Occipital lobe (tissue), 2 donors: ENCODE data around the gene SSH2. TPM values are rescaled to one million over a fixed set of nuclear protein-coding genes. Genes with fewer than 3 reads are reported as not detected.
"Not testable (repeated sequence)": the region's sequence is repeated elsewhere in the genome, so short reads cannot be mapped to it uniquely, and the experiment has no call there.

Source experiments
- DNase-seq: peaks from one replicate; lab custom pipeline; 2025; lab: John Stamatoyannopoulos, UW
- total RNA-seq: library from RNA; depleted of rRNA; stranded (reverse); fragments of >200 nt; gene quantifications from one replicate; pipeline ENCODE4 v1.2.3, GENCODE V29; 2014

Gene SSH2
- total RNA-seq, 1 donor from 2014 or later = 19.8 TPM

DNA sequence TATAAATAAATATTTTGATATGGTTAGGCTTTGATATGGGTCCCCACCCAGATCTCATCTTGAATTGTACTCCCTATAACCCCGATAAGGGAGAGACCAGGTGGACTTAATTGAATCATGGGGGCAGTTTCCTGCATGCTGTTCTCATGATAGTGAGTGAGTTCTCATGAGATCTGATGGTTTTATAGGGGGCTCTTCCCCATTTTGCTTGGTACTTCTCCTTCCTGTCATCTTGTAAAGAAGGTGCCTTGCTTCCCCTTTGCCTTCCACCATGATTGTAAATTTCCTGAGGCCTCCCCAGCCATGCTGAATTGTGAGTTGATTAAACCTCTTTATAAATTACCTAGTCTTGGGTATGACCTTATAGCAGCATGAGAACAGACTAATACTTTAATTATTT, 55.7 kb downstream of the SSH2 start:
- DNase-seq = not testable (repeated sequence)

DNA sequence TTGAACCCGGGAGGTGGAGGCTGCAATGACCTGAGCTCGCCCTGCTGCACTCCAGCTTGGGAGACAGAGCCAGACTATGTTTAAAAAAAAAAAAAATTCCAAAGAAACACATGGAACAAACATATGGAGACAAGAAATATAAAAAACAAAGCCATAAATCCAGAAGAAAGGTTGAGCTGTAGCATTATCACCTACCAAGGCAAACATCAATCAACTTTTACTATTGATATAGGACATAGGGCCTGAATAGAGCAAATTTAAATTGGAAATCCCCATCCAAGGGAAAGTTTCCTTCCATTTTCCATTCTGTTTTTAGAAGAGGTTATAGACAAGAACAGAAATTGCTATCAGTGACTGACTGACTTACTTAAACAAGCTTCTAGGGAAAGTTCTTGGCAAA, 56.6 kb downstream of the SSH2 start:
- DNase-seq = no peak

GRCh38 chr17:29870836-29871465, 59.1 kb downstream of the SSH2 start:
- DNase-seq = no peak

- no peak for DNase-seq
Measured at GRCh38 chr17:29867643-29868181, 62.3 kb downstream of the SSH2 start.

GRCh38 chr17:29866746-29867404, 63.2 kb downstream of the SSH2 start:
- no peak for DNase-seq

DNA sequence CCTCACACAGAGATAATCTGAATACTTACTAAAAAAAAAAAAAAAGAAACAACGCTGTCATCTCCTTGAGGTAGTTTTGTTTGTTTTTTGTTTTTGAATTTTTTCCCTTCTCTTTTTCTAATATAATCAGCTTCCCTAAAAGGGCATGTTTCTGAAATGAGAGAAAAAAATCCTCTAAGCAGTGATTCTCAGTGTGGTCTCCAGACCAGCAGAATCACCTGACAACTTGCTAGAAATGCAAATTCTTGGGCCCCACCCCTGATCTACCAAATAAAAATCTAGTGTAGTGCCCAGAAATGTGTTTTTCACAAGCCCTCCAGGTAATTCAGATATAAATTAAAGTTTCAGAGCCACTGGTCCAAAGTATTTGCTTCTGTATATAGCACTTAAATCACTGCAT, 65.4 kb downstream of the SSH2 start:
- no peak for DNase-seq

- not testable (repeated sequence) for DNase-seq
Measured at GRCh38 chr17:29864123-29864522, 65.9 kb downstream of the SSH2 start.

GRCh38 chr17:29862951-29863350, 67.1 kb downstream of the SSH2 start:
- DNase-seq = no peak

DNA sequence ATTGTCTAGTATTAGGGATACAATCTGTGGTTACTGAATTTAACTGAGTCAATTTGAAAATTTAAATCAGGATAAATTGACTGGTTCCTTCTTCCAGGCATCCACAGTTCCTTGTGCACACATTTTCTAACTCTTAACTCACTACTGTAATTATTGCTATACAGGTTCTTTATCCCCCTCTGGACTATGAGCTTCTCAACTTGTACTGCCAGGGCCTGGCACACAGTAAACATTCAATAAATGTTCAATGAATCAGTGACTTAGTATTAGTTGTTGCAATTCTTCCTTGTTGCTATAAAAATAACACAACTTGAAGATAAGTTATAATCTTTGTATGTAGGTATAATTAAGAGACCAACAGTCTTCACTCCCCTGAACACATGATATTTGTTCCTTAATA, 67.9 kb downstream of the SSH2 start:
- no peak for DNase-seq

DNA sequence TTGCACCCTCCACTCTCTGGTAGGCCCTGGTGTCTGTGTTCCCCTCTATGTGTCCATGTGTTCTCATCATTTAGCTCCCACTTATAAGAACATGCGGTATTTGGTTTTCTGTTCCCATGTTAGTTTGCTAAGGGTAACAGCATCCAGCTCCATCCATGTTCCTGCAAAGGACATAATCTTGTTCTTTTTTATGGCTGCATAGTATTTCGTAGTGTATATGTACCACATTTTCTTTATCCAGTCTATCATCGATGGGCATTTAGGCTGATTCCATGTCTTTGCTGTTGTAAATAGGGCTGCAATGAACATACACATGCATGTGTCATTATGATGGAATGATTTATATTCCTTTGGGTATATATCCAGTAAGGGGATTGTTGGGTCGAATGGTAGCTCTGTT, 70.6 kb downstream of the SSH2 start:
- not testable (repeated sequence) for DNase-seq

DNA sequence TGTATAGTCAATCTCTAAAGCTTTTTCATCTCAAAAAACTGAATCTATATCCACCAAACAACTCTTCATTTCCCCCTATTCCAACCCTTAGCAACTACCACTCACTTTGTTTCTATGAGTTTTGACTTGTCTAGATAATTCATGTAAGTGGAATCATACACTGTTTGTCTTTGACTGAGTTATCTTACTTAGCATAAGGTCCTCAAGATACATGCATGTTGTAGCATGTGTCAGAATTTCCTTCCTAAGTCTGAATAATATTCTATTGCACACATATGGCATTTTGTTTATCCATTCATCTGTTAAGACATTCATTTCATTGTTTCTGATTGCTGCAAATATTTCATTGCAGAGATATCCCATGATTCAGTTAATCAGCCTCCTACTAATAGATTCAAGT, 72.2 kb downstream of the SSH2 start:
- no peak for DNase-seq

DNA sequence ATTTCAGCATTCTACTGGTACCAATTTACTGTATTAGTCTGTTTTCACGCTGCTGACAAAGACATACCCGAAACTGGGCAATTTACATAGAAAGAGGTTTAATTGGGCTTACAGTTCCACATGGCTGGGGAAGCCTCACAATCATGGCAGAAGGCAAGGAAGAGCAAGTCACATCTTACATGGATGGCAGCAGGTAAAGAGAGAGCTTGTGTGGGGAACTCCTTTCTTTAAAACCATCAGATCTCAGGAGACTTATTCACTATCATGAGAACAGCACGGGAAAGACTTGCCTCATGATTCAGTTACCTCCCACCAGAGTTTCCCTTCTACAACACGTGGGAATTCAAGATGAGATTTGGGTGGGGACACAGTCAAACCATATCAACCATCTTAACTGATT, 72.9 kb downstream of the SSH2 start:
- not testable (repeated sequence) for DNase-seq

DNA sequence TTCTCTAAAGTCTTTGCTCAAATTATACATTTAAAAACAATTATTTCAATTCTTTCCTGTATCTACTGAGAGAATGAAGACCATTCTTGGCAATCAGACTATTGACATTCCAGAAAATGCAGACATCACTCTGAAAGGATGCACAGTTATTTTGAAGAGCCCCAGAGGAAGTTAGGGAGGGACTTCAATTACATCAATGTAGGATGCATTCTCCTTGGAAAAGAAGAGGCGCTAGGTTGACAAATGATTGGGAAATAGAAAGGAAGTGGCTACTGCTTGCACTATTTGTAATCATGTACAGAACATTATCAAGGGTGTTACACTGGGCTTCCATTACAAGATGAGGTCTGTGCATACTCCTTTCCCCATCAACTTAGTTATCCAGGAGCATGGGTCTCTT, 74.3 kb downstream of the SSH2 start:
- no peak for DNase-seq

DNA sequence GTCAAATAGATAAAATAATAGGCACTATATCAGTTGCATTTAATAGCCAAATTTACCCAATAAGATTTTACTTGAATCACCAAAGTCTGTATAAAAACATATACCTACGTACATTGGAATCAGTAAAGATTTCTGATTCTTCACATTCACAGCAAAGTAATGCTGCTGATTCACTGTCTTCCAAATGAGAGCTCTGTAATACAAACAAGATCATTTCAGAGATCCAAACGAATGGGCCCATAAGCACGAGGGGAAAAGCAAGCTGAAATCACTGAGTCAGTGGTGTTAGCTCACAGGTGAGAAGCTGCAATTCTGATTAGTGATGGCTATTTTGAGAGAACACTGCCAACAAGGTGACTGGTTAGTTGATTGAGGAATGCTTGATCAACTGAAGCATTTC, 81.3 kb downstream of the SSH2 start:
- DNase-seq = no peak

GRCh38 chr17:29847527-29848400, 82.3 kb downstream of the SSH2 start:
- DNase-seq = no peak

DNA sequence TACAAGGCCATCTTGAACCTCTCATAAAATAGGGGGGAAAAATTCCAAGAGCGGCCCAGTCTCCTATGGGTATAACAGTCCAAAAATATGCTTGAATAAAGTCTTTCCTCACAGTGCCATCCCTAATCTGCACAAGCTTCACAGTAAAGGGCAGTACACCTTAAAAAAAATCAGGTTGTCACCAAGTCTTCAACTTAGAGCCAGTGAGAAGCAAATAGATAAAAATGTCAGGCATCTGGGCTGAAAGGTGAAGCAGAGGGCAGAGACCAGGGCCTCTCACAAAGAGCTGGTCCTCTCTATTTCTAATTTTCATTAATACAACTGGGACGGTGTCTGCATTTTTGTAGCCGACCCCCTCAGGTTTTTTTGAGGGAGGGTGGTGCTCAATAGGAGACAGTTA, 82.9 kb downstream of the SSH2 start:
- DNase-seq = no peak

DNA sequence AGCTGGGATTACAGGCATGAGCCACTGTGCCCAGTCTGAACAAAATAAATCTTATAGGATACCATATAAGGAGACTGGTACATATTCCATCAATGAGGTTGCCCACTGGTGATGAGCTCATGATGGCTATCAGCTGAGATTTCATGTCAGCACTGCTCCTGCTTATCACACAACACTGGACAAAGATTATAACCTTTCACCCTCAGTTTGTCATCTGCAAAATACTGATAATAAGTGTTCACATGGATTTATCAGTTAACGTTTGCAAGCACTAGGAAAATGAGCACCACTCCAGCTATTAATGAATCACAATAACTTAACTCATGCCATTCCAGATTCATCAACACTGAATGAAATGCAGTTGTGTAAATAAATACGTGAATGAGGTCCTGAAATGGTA, 83.7 kb downstream of the SSH2 start:
- DNase-seq = no peak

DNA sequence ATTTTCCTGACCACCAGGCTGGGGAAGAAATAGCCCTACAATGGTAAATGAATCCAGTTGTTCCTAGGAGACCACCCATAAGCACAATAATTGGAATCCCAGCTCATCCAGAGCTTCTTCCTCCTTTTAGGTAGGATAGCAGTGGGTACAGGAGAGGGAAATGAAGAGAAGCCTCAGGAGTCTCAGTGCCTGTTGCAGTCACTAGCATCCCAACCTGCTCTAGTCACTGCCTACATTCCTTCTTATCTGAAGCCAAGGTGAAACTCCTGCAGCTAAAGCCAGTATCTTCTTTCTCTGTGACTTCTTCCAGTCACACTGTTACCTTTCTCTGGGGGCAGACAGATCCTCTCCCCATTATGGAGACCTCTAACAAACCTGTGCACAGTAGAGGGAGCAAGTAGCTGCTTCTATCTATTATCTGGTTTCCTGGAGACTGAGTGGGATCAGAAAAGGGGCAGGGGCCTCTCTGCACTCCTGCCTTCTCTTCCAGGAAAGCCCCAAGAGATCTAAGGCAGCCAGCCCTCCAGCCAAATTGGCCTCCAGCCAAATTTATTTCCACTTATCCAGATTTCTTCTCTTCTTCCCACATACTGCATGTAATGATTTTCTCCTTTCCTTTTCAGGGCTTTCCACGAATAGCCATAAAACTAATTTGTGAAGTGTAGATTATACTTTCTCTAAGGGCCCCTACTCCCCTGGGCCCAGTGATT, 85.5 kb downstream of the SSH2 start:
- no peak for DNase-seq

DNA sequence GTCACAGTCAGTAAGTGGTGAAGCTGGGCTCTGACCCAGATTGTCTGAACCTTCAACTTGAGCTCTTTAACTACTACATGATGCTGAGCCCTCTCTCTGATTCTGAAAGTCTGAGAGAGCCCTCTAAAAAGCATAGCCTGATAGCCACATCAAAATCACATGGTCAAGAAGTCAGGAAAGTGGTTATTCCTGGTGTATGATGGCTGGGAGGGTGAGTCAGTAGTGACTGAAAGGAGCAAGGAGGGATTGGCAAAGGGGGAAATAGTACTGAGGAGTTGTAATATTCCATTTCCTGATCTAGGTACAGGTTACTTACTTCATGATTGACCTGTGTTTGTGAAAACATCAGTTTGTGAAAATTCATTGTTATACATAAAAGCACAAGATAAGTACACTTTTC, 89.1 kb downstream of the SSH2 start:
- no peak for DNase-seq

- DNase-seq = no peak
Measured at GRCh38 chr17:29839656-29840055, 90.4 kb downstream of the SSH2 start.

GRCh38 chr17:29838961-29839360, 91.1 kb downstream of the SSH2 start:
- DNase-seq = no peak

GRCh38 chr17:29837531-29837930, 92.5 kb downstream of the SSH2 start:
- DNase-seq = no peak
